ENCODE results near the gene SERTAD3. TPM values are rescaled to one million over a fixed set of nuclear protein-coding genes. Genes with fewer than 3 reads are reported as not detected.

Gene SERTAD3
- total and polyA plus RNA-seq, 2 donors (not counting 3 experiments of a cell fraction or from before 2014, with no cell fraction given): 13.3 to 29.9 TPM

- H3K9me3 ChIP-seq (replicated peaks; ENCODE audit: control insufficient read depth, insufficient read depth, low read length): no peaks in the 10 kb centered on the region
- POLR2A ChIA-PET: no interaction called here
Measured at GRCh38 chr19:40492274-40492673, 48.1 kb upstream of the SERTAD3 start.

GRCh38 chr19:40489882-40490230 lies 45.7 kb upstream of the SERTAD3 start:
- H2AFZ ChIP-seq (ENCODE audit: low read depth, low read length): no peak overlapping the region
- H3K4me3 ChIP-seq (replicated peaks in 1 of 3; ENCODE audit: insufficient read depth in 1 of 3, low read depth in 1 of 3, low read length in 3 of 3): no peak overlapping the region
- dilution Hi-C loops (cut with MboI; ENCODE audit: extremely low pct_ligation_motif_present, low sequenced_read_pairs) (no loop called here), intact Hi-C loops (cut with micrococcal nuclease) (no loop called here)
- no peak for FAIRE-seq
- no peaks in the 10 kb centered on the region for H3K9me1 ChIP-seq (replicated peaks; ENCODE audit: control insufficient read depth, extremely low read depth, insufficient read depth, low read length)
- H3K36me3 ChIP-seq (ENCODE audit: control insufficient read depth in 2 of 2, extremely low read depth in 1 of 2, insufficient read depth in 2 of 2, low read length in 2 of 2): no peaks in the 10 kb centered on the region
- POLR2A ChIA-PET: no interaction called here
- CTCF ChIA-PET: interaction anchor here (1.4 to 1.9 kb wide), 4 partner anchors 26 to 184 kb away, joined by 4 to 6 read pairs (median 4); no protein-coding TSS in a partner anchor
- H3K27ac ChIP-seq (ENCODE audit: insufficient read depth, low read depth, low read length): no peak overlapping the region
- no peak overlapping the region for H3K9ac ChIP-seq (replicated peaks; ENCODE audit: extremely low read depth, insufficient read depth, low read length)
- peaks cover 0 to 3% of the 10 kb centered on the region in 2 experiments for H3K27me3 ChIP-seq (ENCODE audit: control insufficient read depth in 2 of 2, insufficient read depth in 2 of 2, low read length in 2 of 2)
- H3K4me2 ChIP-seq (ENCODE audit: insufficient read depth, low read length): no peak overlapping the region
- no TSS peak for BruUV-seq (replicated peaks)
- no peaks in the 10 kb centered on the region for H3K79me2 ChIP-seq (ENCODE audit: control insufficient read depth, insufficient read depth, low read length)
- TF ChIP-seq GATA2 (IDR thresholded peaks at IDR 0.05; ENCODE audit: insufficient read depth, insufficient read length, low read depth, low read length) (no peak), MAX (IDR thresholded peaks at IDR 0.05; ENCODE audit: insufficient read depth, insufficient read length) (no peak), JUN (IDR thresholded peaks at IDR 0.05; ENCODE audit: borderline replicate concordance, insufficient read depth, insufficient read length, low read depth) (no peak), POLR2A (IDR thresholded peaks at IDR 0.05; ENCODE audit: low read depth, low read length) (no peak), MYC (IDR thresholded peaks at IDR 0.05; ENCODE audit: low read depth, low read length) (no peak), FOS (IDR thresholded peaks at IDR 0.05; ENCODE audit: borderline replicate concordance, insufficient read depth, low read length) (no peak)
- TF ChIP-seq, protein P1, sequence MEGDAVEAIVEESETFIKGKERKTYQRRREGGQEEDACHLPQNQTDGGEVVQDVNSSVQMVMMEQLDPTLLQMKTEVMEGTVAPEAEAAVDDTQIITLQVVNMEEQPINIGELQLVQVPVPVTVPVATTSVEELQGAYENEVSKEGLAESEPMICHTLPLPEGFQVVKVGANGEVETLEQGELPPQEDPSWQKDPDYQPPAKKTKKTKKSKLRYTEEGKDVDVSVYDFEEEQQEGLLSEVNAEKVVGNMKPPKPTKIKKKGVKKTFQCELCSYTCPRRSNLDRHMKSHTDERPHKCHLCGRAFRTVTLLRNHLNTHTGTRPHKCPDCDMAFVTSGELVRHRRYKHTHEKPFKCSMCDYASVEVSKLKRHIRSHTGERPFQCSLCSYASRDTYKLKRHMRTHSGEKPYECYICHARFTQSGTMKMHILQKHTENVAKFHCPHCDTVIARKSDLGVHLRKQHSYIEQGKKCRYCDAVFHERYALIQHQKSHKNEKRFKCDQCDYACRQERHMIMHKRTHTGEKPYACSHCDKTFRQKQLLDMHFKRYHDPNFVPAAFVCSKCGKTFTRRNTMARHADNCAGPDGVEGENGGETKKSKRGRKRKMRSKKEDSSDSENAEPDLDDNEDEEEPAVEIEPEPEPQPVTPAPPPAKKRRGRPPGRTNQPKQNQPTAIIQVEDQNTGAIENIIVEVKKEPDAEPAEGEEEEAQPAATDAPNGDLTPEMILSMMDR (IDR thresholded peaks at IDR 0.05; ENCODE audit: extremely low read depth in 1 of 2, insufficient read depth in 1 of 2, low read depth in 1 of 2, low read length in 2 of 2): no peak
- no peaks in the 10 kb centered on the region for H3K4me1 ChIP-seq (ENCODE audit: control insufficient read depth, extremely low read depth, insufficient read depth, low read length)
- no peaks in the 10 kb centered on the region for H4K20me1 ChIP-seq (replicated peaks; ENCODE audit: control insufficient read depth, extremely low read depth, insufficient read depth, low read length)
- no peaks in the 10 kb centered on the region for H3K9me3 ChIP-seq (replicated peaks; ENCODE audit: control insufficient read depth, insufficient read depth, low read length)
- DNase-seq (ENCODE audit: low read depth, low spot score): no peak

More at GRCh38 chr19:40492274-40492673, 48.1 kb upstream of the SERTAD3 start:
- Histone ChIP-seq H3K36me3 (ENCODE audit: control insufficient read depth in 2 of 2, extremely low read depth in 1 of 2, insufficient read depth in 2 of 2, low read length in 2 of 2) (no peaks in the 10 kb centered on the region), H3K4me3 (replicated peaks in 1 of 3; ENCODE audit: insufficient read depth in 1 of 3, low read depth in 1 of 3, low read length in 3 of 3) (no peak overlapping the region), H3K9ac (replicated peaks; ENCODE audit: extremely low read depth, insufficient read depth, low read length) (no peak overlapping the region), H3K27me3 (ENCODE audit: control insufficient read depth in 2 of 2, insufficient read depth in 2 of 2, low read length in 2 of 2) (peaks cover 0 to 3% of the 10 kb centered on the region in 2 experiments), H3K4me2 (ENCODE audit: insufficient read depth, low read length) (no peak overlapping the region), H3K27ac (ENCODE audit: insufficient read depth, low read depth, low read length) (no peak overlapping the region), H3K4me1 (ENCODE audit: control insufficient read depth, extremely low read depth, insufficient read depth, low read length) (no peaks in the 10 kb centered on the region), H3K9me1 (replicated peaks; ENCODE audit: control insufficient read depth, extremely low read depth, insufficient read depth, low read length) (no peaks in the 10 kb centered on the region), H3K79me2 (ENCODE audit: control insufficient read depth, insufficient read depth, low read length) (no peaks in the 10 kb centered on the region), H2AFZ (ENCODE audit: low read depth, low read length) (no peak overlapping the region), H4K20me1 (replicated peaks; ENCODE audit: control insufficient read depth, extremely low read depth, insufficient read depth, low read length) (no peaks in the 10 kb centered on the region)
- TF ChIP-seq MAX (IDR thresholded peaks at IDR 0.05; ENCODE audit: insufficient read depth, insufficient read length): no peak
- TF ChIP-seq MYC (IDR thresholded peaks at IDR 0.05; ENCODE audit: low read depth, low read length): no peak
- peak; percentile 15 for TF ChIP-seq JUN (IDR thresholded peaks at IDR 0.05; ENCODE audit: borderline replicate concordance, insufficient read depth, insufficient read length, low read depth)
- TF ChIP-seq POLR2A (IDR thresholded peaks at IDR 0.05; ENCODE audit: low read depth, low read length): no peak
- intact Hi-C loops (cut with micrococcal nuclease) (no loop called here), dilution Hi-C loops (cut with MboI; ENCODE audit: extremely low pct_ligation_motif_present, low sequenced_read_pairs) (no loop called here)
- BruUV-seq (replicated peaks): no TSS peak
- no peak for DNase-seq (ENCODE audit: low read depth, low spot score)
- CTCF ChIA-PET: interaction anchor here (1.5 kb wide), 1 partner anchor 8 kb away, joined by 3 read pairs; no protein-coding TSS in a partner anchor
- no peak for FAIRE-seq

Data from endothelial cell of umbilical vein (primary cell).